ENCODE results near the gene SPATS1.
"Not testable (repeated sequence)": the region's sequence is repeated elsewhere in the genome, so short reads cannot be mapped to it uniquely, and the experiment has no call there.

SPATS1 gene

DNA sequence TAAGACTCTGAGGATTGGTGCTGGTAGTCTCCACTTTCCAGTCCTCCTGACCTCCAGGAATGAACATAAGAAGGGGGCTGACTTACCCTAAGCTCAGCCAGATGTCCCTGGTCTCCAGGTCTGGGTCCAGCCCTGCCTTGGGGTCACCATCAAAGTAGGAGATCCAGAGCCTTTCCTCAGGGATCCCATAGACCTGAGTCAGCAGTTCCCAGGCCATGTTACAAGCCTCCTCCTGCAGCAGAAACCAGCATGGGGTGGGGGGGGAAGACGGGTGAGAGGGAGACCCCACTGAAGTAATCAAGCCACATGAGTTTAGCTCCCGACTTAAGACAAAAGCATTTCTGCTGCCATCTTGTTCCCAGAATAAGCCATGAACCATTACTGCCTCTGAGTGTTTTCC is 31.1 kb upstream of the SPATS1 start:
- DNase-seq (ENCODE audit: low read depth in 1 of 2, low spot score in 1 of 2), result no peak

DNA sequence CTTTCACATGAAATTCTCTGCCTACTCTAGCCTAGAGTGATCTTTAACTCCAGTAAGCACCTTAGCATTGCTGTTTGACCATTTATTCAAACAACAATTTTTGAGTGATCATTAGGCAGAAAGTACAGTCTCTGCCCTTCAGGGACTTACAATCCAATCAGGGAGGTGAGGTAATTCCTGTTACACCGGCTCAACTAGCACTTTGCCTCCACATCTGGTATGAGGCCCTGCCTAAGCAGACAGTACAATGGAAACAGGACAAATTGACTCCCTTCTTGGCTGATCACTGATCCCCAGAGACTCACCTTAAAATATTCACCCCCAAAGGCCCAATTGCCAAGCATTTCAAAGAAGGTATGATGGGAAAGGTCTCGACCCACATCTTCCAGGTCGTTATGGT is 30.7 kb upstream of the SPATS1 start:
- no peak for DNase-seq (ENCODE audit: low read depth in 1 of 2, low spot score in 1 of 2)

DNA sequence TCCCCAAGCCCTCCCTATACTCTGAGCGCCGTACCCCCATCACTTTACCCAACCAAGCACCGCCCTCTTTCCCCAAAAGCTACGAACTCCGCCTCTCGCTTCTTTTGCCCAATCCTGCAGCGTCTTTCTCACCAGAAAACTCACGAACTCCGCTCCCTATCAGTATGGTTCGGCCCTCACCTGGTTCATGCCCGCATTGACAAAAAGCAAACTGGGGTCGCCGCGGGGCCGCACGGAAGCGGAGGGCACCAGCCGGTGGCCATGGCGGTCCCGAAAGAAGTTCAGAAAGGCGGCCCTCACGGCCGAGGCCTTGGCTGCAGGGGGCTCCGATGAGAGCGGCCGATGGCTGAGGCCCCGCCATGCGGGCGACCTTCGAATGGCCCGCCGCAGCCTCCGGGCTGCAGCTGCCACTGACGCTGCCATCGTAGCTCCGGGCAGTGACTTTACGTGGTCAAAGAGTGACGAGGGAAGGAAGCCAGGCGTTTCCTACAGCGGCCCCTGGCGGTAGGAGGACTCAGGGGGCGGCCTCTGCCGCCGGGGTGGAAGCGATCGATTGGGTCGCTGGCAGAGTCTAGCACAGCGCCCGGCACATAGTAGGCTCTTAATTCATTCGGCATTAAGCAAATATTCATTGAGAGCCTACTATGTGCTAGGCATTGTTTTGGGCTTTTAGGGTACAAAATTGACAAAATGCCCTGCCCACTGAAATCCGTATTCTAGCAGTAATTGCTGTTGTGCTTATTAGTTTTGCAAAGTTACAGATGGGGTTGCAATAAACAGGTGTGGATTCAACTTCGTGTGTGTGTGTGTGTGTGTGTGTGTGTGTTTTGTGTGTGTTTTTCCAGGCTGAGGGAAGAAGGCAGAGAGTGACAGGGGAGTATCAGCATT is 29.3 kb upstream of the SPATS1 start, which contains the start of gene AARS2:
AARS2 (minus strand) TSS at position 447 of the 888 bp plus-strand sequence; CDS start at position 423, 24 bp downstream.
- peak; percentile 90 to 95 for DNase-seq (ENCODE audit: low read depth in 1 of 2, low spot score in 1 of 2)

DNA sequence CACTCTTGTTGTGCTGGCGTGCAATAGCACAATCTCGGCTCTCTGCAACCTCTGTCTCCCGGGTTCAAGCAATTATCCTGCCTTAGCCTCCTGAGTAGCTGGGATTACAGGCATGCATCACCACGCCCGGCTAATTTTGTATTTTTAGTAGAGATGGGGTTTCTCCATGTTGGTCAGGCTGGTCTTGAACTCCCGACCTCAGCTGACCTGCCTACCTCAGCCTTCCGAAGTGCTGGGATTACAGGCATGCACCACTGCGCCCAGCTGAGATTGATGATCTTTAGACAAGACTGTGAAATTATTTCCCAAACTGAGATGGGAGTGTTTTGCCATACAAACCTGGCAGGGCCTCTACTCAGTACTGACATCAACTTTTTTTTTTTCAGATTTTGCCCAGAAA is 27.8 kb upstream of the SPATS1 start:
- not testable (repeated sequence) for DNase-seq (ENCODE audit: low read depth in 1 of 2, low spot score in 1 of 2)

DNA sequence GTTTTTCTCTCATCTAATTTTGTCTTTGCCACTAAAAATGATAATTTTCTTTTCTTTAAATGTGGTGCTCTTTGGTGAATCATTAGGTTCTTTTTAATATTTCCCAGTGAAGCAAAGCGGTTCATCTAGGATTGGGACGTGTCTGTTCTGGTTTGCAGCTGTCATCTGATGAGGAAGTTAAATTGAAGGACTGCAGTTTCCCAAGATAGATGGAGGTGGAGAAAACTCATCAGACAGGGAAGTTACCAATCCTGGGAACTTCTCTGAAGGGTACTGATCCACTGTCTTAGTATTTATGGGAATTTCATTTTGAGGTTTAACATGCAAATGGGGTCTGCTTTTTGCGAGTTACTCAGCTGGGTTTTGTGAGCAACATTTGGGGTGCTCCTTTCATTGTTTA is 26.9 kb upstream of the SPATS1 start:
- no peak for DNase-seq (ENCODE audit: low read depth in 1 of 2, low spot score in 1 of 2)

DNA sequence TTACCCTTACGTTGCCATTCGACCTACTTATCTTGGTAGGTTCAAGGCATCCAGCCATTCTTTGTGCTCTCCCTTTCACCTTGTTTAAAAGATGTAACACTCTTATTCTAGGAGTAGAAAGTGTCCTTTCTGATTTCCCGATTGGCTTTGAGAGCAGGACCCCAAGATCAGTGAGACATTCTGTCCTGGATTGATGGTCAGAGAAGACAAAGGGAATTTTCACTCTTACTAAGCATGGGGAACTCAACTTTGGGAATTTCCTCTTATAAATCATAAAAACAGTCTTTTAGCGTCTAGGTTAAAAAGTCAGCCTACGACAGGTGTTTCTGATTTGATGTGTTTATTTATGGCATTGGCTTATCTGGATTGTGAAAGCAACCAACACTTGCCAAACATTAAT is 26.5 kb upstream of the SPATS1 start:
- DNase-seq (ENCODE audit: low read depth in 1 of 2, low spot score in 1 of 2), result no peak

DNA sequence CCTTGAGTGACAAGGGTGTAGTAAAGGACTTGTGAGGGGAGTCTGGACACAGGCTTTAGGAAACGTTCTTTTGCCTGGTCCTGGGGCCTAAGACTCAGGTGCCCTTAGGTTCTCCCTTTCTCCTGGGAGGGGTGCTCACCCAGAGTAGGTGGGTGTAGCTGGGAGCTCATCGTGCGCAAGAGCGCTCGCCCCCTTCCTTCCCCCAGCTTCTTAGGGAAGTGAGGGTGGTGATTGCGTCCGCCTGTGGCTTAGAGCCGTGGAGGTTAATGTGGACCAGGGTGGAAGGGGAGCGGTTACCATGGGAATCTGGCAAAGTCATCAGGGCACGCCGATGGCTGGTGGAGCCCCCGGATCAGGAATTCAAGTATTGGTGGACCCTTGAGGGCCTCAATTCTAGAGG is 26.0 kb upstream of the SPATS1 start:
- DNase-seq (ENCODE audit: low read depth in 1 of 2, low spot score in 1 of 2), result no peak

DNA sequence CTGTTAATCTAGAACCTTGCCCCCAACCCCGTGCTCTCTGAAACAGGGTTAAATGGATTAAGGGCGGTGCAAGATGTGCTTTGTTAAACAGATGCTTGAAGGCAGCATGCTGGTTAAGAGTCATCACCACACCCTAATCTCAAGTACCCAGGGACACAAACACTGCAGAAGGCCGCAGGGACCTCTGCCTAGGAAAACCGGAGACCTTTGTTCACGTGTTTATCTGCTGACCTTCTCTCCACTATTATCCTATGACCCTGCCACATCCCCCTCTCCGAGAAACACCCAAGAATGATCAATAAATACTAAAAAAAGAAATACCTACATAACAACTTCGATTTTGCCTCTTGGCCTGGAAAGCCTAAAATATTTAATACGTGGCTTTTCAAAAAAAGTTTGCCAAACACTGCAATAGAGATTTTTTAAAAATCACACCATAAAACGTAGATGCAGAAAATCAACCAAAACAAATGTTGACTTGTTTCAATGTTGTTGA is 25.3 kb upstream of the SPATS1 start:
- not testable (repeated sequence) for DNase-seq (ENCODE audit: low read depth in 1 of 2, low spot score in 1 of 2)

DNA sequence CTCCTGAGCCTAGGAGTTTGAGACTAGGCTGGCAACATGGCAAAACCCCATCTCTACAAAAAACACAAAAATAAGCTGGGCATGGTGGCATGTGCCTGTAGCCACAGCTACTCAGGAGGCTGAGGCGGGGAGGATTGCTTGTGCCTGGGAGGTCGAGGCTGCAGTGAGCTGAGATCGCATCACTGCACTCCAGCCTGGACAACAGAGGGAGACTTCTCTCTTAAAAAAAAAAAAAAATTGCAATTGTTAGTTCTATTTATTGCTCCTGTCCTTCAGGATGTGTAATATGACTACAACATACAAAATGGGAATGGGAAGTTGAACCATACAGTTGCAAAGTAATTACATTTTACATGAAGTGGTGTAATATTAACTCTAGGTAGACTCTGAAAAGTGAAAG is 21.2 kb upstream of the SPATS1 start:
- DNase-seq (ENCODE audit: low read depth in 1 of 2, low spot score in 1 of 2), result no peak

DNA sequence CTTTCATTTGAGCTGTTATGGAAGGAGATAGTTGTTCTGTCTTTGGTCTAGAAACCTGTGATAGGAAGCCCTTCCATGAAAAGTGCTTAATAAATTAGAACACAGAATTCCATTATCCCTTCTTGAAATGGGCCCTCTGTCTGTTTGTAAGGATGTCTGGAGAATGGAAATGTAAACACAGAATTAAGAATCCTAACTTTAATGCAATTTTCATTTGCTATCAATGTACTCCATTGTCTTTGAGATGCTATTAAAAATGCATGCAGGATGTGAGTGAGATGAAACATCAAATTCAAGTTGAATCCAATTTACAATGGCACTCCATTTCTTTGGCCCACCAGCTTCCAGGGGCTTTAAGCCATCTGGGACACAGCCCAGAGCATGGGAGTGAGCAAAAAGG is 15.4 kb upstream of the SPATS1 start:
- no peak for DNase-seq (ENCODE audit: low read depth in 1 of 2, low spot score in 1 of 2)

DNA sequence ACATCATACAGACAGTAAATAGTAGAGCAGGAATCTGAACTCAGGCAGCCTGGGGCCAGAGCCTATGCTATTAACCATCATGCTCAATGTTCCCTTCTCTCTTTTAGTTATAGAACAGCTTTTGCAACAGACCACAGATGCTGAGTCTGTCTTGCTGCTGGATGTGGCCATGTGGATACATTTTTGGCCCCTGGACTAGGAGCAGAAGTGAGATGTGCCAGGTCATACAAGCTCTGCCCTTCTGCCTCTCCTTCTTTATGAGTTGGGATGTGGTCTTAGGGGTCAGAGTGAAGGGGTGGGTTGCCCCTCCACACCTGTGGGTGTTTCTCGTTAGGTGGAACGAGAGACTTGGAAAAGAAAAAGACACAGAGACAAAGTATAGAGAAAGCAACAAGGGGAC is 14.7 kb upstream of the SPATS1 start:
- no peak for DNase-seq (ENCODE audit: low read depth in 1 of 2, low spot score in 1 of 2)

DNA sequence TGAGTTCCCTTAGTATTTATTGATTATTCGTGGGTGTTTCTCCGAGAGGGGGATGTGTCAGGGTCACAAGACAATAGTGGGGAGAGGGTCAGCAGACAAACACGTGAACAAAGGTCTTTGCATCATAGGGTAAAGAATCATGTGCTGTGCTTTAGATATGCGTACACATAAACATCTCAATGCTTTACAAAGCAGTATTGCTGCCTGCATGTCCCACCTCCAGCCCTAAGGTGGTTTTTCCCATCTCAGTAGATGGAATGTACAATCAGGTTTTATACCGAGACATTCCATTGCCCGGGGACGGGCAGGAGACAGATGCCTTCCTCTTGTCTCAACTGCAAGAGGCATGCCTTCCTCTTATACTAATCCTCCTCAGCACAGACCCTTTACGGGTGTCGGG is 14.2 kb upstream of the SPATS1 start:
- not testable (repeated sequence) for DNase-seq (ENCODE audit: low read depth in 1 of 2, low spot score in 1 of 2)

DNA sequence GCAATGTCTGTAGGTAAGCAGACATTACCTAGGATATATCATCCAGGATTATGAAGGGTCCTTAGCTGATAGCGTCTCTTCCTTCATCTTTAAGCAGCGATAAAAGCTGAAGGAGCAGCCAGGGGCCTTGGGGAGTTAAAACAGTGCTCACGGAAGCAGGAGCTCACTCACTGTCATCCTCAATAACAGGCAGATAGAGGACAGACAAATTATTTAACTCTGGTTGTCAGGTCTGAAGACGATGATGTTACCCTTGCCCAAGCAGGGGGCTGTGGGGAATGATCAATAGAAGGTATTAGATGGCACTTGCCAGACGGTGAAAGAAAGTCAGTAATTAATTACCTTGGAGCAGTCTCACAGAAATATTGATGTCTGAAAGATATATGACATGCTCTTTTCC is 12.6 kb upstream of the SPATS1 start:
- DNase-seq (ENCODE audit: low read depth in 1 of 2, low spot score in 1 of 2), result no peak

DNA sequence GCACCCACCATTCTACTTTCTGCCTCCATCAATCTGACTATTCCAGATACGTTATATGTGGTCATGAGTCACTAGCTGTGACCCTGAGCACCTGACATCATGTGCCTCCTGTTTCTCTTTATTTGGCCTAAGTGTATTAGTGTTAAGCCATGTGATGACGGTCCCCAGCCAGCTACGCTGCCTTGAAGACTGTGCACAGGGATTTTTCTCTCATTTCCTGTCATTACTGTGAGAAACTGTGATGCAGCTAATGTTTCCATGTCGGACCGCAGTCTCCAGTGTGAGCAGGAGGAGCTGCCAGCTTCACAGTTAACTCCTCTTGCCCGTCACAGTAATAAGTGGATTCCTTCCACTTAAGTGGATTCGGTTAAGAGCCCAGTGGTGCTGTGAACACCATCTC is 9.9 kb upstream of the SPATS1 start:
- no peak for DNase-seq (ENCODE audit: low read depth in 1 of 2, low spot score in 1 of 2)

DNA sequence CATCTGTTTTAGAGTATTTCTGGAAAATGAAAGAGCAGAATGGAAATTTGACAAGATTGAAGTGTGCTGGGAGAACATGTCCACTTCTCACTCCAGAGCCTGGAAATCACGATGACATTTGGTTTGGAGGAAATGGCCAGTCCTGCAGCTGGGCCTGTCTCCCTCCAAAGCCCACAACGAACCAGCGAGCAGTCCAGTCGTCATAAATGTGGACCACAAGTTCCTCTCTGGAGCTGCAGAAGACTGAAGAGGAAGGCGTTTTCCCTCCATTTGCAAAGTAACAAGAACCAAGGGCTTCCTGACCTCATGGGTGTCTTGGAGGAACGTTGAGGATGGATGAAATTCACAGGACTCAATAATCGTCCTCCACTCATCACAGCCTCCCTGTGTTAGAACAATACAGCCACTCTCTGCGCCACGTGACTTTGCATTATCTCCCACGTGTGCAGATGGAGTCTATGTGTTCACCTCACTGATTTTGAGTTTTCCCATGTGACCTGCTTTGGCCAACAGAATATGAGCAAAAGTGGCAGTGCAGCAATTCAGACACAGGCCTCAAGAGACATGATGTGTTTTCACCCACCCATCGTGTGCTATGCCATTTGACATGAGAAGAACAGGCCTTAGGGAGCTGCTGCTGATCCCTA is 9.1 kb upstream of the SPATS1 start:
- DNase-seq (ENCODE audit: low read depth in 1 of 2, low spot score in 1 of 2), result no peak

DNA sequence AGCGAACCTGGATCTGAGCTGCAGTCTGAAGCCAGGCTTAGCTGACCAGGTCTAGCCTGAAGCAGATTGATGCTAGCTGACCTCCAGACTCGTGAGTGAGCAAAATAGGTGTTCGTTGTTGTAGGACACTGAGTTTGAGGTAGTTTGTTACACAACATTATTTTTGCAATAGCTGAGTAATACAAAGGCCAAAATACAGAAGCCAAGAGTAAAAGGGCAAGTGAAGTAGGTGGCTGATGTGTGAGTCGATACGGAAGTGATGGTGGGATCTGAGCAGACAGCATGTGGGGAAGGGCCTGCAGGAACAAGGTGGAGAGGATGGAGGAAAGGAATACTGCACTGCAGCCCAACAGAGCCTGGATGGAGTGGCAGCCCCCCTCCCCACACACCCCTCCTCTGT is 8.5 kb upstream of the SPATS1 start:
- no peak for DNase-seq (ENCODE audit: low read depth in 1 of 2, low spot score in 1 of 2)

DNA sequence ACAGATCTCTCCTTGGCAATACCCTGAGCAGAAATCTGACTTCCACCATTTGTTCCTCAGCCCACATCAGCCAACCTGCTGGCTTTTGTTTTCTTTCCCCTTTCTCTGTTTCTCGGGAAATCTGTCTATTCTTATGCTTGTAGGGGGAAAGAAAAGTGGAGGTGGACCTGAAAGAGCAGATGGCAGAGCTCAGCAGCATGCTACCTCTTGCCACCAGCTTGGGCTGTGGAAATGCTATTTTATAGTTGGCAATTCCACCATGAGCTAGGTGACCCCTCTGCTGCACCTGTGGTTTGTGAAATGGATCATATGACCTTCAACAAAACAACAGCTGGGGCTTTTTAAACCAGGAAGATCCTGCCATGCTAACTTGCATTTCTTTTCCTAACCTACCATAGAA is 6.8 kb upstream of the SPATS1 start:
- no peak for DNase-seq (ENCODE audit: low read depth in 1 of 2, low spot score in 1 of 2)

DNA sequence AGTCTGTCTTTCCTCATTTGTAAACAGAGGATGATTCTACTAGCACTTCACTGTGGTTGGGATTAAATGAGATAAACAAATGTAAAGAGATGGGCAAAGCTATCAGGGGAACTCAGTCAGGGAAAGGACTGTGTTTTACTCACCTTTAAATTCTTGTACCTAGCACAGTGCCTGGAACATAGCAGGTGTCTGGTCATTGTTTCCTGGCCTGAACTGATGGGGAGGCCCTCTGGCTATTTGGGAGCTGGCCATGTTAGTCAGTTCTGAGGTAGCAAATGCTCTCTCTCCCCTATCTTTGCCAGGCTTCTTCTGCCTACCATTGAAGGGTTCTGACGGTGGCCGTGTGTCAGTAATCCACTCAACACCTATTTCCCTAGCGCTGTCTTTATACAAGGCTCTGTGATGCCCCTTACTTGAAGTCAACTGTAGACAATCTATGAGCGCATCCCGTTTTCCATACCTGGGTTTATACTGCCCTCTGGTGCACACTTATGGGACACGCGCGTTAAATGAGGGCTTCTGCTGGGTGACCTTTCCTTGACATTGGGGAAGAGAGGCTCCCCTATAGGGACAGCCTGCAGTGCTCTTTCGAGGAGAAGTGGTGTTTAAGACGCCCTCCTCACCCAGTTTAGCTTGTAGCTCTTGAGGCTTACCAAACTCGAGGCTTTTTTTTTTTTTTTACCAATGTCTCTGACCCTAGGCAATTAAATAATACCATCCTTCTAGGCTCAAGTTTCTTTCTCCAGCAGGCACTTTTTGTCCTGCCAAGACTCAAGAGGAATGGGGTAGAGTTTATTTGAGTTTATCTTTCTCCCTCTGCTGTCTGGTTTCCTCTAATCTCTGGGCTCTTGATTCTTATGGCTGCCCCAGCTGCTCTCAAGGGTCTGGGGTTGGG is 4.0 kb upstream of the SPATS1 start:
- peak; percentile 36 to 59 for DNase-seq (ENCODE audit: low read depth in 1 of 2, low spot score in 1 of 2)

DNA sequence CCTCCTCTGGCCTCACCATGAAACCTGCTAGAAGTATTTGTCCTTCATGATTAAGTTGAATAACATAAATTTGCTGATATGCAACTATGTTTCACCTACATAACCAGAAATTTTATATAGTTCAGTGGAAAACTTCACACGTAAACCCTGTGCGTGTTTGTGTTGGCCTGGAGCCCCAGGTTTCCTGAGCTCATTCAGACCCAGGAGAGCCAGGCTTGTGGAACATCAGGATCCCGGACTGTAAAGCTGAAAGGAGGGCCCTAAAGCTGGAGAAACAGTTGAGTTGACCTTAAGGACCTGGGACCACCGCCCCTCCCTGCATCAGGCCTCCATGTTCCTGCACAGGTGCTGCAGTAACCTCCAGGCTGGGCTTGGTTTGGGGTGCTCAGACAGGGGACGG is 3.1 kb upstream of the SPATS1 start:
- DNase-seq (ENCODE audit: low read depth in 1 of 2, low spot score in 1 of 2), result no peak

DNA sequence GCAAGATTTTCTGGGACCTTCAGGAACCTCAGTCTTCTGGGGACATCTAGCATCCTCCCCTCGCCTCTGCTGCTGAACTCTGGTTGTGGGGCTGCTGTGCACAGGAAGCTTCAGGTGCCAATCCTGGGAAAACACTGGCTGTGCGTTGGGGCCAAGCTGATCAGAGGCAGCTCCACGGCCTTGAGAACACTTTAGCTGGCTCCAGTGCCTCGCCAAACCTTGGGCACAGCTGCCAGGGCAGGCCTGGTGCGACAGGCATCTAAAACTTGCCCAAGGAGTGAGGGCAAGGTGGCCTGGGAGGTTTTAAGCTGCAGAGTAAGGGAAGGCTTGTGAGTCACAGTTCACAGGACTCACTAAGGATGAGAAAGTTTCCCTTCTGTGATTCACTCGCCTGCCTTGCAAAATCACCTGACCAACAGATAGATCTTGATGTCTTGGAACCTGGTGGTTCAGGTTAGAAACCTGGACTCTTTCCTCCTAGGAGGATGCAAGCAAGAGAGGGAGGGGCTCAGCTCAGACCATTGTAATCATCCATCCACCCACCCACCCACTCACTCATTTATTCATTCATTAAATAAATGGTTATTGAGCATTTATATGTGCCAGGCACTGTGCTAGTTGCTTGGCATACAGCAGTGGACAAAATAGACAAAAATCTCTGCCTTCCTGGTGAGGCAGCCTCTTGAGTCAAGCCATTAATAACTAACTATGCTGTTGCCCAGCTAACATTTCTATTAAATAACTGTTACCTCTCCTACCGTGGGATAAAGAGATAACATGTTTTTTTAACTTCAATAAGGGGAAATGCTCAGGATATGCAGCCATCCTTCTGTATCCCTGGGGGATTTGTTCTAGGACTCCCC is 2.5 kb upstream of the SPATS1 start:
- no peak for DNase-seq (ENCODE audit: low read depth in 1 of 2, low spot score in 1 of 2)

All from activated CD4-positive, alpha-beta T cell treated with anti-CD3 and anti-CD28 coated beads, Interleukin-2, amount 50 U/mL, for 24 hours (primary cell).